ENCODE data around the gene ABCA9. TPM values are rescaled to one million over a fixed set of nuclear protein-coding genes. Genes with fewer than 3 reads are reported as not detected.

ABCA9 gene
- total and polyA plus RNA-seq, 2 experiments from 2014 or later: not detected

DNA sequence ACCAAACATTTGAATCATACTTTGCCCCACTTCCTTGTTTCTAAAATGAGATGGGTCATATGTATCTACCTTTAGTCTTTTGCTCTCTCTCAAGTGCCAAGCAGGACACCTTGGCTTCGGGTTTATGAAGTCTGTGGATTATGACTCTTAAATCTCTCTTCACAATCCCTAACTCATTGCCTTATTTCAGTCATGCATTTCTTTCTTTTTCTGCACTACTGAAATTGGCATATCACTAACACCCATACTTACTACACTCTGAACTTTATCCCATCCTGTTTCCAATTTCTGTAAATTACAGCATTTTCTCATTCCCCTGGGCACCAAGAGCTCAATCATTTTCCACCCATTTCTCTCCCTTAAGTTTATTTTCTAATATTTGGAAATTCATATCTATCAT lies 42.0 kb downstream of the ABCA9 start:
- H3K4me2 ChIP-seq: no peak overlapping the region
- ATAC-seq: no peak
- H3K36me3 ChIP-seq (ENCODE audit: insufficient read depth): no peaks in the 10 kb centered on the region
- no peaks in the 10 kb centered on the region for H3F3A ChIP-seq (replicated peaks; ENCODE audit: low read depth)
- Mint-ChIP-seq H3K27me3 (ENCODE audit: insufficient read depth, low read depth, poor library complexity) (peaks cover 1% of the 10 kb centered on the region), H3K4me1 (no peaks in the 10 kb centered on the region), H3K4me3 (no peak overlapping the region), H3K36me3 (ENCODE audit: low read depth) (no peaks in the 10 kb centered on the region), H3K9me3 (no peaks in the 10 kb centered on the region), H3K27ac (no peak overlapping the region)
- H3K27ac ChIP-seq (ENCODE audit: low read depth): no peak overlapping the region
- H3K4me3 ChIP-seq: no peak overlapping the region
- H2AFZ ChIP-seq: no peak overlapping the region
- DNase-seq (ENCODE audit: low spot score): no peak
- TF ChIP-seq, protein P1, sequence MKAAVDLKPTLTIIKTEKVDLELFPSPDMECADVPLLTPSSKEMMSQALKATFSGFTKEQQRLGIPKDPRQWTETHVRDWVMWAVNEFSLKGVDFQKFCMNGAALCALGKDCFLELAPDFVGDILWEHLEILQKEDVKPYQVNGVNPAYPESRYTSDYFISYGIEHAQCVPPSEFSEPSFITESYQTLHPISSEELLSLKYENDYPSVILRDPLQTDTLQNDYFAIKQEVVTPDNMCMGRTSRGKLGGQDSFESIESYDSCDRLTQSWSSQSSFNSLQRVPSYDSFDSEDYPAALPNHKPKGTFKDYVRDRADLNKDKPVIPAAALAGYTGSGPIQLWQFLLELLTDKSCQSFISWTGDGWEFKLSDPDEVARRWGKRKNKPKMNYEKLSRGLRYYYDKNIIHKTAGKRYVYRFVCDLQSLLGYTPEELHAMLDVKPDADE (IDR thresholded peaks at IDR 0.05): no peak
- TF ChIP-seq, protein P2, sequence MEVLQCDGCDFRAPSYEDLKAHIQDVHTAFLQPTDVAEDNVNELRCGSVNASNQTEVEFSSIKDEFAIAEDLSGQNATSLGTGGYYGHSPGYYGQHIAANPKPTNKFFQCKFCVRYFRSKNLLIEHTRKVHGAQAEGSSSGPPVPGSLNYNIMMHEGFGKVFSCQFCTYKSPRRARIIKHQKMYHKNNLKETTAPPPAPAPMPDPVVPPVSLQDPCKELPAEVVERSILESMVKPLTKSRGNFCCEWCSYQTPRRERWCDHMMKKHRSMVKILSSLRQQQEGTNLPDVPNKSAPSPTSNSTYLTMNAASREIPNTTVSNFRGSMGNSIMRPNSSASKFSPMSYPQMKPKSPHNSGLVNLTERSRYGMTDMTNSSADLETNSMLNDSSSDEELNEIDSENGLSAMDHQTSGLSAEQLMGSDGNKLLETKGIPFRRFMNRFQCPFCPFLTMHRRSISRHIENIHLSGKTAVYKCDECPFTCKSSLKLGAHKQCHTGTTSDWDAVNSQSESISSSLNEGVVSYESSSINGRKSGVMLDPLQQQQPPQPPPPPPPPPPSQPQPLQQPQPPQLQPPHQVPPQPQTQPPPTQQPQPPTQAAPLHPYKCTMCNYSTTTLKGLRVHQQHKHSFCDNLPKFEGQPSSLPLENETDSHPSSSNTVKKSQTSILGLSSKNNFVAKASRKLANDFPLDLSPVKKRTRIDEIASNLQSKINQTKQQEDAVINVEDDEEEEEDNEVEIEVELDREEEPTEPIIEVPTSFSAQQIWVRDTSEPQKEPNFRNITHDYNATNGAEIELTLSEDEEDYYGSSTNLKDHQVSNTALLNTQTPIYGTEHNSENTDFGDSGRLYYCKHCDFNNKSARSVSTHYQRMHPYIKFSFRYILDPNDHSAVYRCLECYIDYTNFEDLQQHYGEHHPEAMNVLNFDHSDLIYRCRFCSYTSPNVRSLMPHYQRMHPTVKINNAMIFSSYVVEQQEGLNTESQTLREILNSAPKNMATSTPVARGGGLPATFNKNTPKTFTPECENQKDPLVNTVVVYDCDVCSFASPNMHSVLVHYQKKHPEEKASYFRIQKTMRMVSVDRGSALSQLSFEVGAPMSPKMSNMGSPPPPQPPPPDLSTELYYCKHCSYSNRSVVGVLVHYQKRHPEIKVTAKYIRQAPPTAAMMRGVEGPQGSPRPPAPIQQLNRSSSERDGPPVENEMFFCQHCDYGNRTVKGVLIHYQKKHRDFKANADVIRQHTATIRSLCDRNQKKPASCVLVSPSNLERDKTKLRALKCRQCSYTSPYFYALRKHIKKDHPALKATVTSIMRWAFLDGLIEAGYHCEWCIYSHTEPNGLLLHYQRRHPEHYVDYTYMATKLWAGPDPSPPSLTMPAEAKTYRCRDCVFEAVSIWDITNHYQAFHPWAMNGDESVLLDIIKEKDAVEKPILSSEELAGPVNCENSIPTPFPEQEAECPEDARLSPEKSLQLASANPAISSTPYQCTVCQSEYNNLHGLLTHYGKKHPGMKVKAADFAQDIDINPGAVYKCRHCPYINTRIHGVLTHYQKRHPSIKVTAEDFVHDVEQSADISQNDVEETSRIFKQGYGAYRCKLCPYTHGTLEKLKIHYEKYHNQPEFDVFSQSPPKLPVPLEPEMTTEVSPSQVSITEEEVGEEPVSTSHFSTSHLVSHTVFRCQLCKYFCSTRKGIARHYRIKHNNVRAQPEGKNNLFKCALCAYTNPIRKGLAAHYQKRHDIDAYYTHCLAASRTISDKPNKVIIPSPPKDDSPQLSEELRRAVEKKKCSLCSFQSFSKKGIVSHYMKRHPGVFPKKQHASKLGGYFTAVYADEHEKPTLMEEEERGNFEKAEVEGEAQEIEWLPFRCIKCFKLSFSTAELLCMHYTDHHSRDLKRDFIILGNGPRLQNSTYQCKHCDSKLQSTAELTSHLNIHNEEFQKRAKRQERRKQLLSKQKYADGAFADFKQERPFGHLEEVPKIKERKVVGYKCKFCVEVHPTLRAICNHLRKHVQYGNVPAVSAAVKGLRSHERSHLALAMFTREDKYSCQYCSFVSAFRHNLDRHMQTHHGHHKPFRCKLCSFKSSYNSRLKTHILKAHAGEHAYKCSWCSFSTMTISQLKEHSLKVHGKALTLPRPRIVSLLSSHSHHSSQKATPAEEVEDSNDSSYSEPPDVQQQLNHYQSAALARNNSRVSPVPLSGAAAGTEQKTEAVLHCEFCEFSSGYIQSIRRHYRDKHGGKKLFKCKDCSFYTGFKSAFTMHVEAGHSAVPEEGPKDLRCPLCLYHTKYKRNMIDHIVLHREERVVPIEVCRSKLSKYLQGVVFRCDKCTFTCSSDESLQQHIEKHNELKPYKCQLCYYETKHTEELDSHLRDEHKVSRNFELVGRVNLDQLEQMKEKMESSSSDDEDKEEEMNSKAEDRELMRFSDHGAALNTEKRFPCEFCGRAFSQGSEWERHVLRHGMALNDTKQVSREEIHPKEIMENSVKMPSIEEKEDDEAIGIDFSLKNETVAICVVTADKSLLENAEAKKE (CRISPR knock-in tag; IDR thresholded peaks at IDR 0.05): no peak
- TF ChIP-seq, protein P3, sequence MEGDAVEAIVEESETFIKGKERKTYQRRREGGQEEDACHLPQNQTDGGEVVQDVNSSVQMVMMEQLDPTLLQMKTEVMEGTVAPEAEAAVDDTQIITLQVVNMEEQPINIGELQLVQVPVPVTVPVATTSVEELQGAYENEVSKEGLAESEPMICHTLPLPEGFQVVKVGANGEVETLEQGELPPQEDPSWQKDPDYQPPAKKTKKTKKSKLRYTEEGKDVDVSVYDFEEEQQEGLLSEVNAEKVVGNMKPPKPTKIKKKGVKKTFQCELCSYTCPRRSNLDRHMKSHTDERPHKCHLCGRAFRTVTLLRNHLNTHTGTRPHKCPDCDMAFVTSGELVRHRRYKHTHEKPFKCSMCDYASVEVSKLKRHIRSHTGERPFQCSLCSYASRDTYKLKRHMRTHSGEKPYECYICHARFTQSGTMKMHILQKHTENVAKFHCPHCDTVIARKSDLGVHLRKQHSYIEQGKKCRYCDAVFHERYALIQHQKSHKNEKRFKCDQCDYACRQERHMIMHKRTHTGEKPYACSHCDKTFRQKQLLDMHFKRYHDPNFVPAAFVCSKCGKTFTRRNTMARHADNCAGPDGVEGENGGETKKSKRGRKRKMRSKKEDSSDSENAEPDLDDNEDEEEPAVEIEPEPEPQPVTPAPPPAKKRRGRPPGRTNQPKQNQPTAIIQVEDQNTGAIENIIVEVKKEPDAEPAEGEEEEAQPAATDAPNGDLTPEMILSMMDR (conservative IDR thresholded peaks at IDR 0.05; ENCODE audit: low read depth in 2 of 2): no peak
- no peak for TF ChIP-seq ZNF331 (CRISPR knock-in tag; IDR thresholded peaks at IDR 0.05; ENCODE audit: low read depth)
- no peak for TF ChIP-seq EZH2 (IDR thresholded peaks at IDR 0.05; ENCODE audit: low read depth, unreplicated experiment)
- TF ChIP-seq STAT1 (IDR thresholded peaks at IDR 0.05; ENCODE audit: unreplicated experiment): no peak
- no peak for TF ChIP-seq NANOG (IDR thresholded peaks at IDR 0.05; ENCODE audit: borderline replicate concordance)
- TF ChIP-seq ZNF114 (CRISPR knock-in tag; IDR thresholded peaks at IDR 0.05): no peak
- no peak for TF ChIP-seq CREB1 (CRISPR knock-in tag; IDR thresholded peaks at IDR 0.05; ENCODE audit: low read depth)
- TF ChIP-seq, protein P4, sequence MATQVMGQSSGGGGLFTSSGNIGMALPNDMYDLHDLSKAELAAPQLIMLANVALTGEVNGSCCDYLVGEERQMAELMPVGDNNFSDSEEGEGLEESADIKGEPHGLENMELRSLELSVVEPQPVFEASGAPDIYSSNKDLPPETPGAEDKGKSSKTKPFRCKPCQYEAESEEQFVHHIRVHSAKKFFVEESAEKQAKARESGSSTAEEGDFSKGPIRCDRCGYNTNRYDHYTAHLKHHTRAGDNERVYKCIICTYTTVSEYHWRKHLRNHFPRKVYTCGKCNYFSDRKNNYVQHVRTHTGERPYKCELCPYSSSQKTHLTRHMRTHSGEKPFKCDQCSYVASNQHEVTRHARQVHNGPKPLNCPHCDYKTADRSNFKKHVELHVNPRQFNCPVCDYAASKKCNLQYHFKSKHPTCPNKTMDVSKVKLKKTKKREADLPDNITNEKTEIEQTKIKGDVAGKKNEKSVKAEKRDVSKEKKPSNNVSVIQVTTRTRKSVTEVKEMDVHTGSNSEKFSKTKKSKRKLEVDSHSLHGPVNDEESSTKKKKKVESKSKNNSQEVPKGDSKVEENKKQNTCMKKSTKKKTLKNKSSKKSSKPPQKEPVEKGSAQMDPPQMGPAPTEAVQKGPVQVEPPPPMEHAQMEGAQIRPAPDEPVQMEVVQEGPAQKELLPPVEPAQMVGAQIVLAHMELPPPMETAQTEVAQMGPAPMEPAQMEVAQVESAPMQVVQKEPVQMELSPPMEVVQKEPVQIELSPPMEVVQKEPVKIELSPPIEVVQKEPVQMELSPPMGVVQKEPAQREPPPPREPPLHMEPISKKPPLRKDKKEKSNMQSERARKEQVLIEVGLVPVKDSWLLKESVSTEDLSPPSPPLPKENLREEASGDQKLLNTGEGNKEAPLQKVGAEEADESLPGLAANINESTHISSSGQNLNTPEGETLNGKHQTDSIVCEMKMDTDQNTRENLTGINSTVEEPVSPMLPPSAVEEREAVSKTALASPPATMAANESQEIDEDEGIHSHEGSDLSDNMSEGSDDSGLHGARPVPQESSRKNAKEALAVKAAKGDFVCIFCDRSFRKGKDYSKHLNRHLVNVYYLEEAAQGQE (IDR thresholded peaks at IDR 0.05; ENCODE audit: unreplicated experiment): no peak
- TF ChIP-seq POLR2AphosphoS5 (IDR thresholded peaks at IDR 0.05; ENCODE audit: low read depth): no peak
- TF ChIP-seq JUNB (IDR thresholded peaks at IDR 0.05; ENCODE audit: unreplicated experiment): no peak
- no peak for TF ChIP-seq EZH2phosphoT487 (IDR thresholded peaks at IDR 0.05; ENCODE audit: unreplicated experiment)
- H3K27me3 ChIP-seq (ENCODE audit: insufficient read depth): no peaks in the 10 kb centered on the region
- H4K20me1 ChIP-seq (replicated peaks; ENCODE audit: insufficient read depth): no peaks in the 10 kb centered on the region
- no peaks in the 10 kb centered on the region for H3K4me1 ChIP-seq (ENCODE audit: insufficient read depth)
- H3K9me2 ChIP-seq (ENCODE audit: insufficient read depth): no peaks in the 10 kb centered on the region
- H3K79me2 ChIP-seq (replicated peaks; ENCODE audit: insufficient read depth): no peaks in the 10 kb centered on the region
